CD14-positive monocyte (primary cell): Measurements from ENCODE around the gene NELFA. TPM values are rescaled to one million over a fixed set of nuclear protein-coding genes. Genes with fewer than 3 reads are reported as not detected.
A peak's percentile ranks its signal among the peaks of the same experiment; 100 is the strongest.

ENCODE experiments used
- DNase-seq, 3 donors: peaks; one replicate each; pipeline ENCODE4 v3.0.0-alpha.2; 2011 to 2022
- H2AFZ ChIP-seq: 2 replicates; pipeline ENCODE4 v1.6.0; 2012; ENCODE audit warnings: mild to moderate bottlenecking, low read depth, low read length, inconsistent platforms; ENCODE audit not compliant: insufficient read depth, poor library complexity, severe bottlenecking
- H3K27ac ChIP-seq, 2 donors: 1 replicate in 1 of 2; 2 replicates in 1 of 2; pipeline ENCODE4 v1.5.1; 2012 to 2013; ENCODE audit warnings: low read length in 2 of 2, control low read depth in 1 of 2, inconsistent platforms in 1 of 2, low read depth in 1 of 2, mild to moderate bottlenecking in 1 of 2
- H3K27me3 ChIP-seq, 2 donors: one replicate each; pipeline versions ENCODE4 v1.6.0 to v1.6.1; 2011 to 2013; ENCODE audit warnings: low read length in 2 of 2; ENCODE audit not compliant: control insufficient read depth in 2 of 2, insufficient read depth in 2 of 2
- H3K36me3 ChIP-seq, 2 donors: replicated peaks in 1 of 2; 1 replicate in 1 of 2; 2 replicates in 1 of 2; pipeline versions ENCODE4 v1.5.1 to v1.6.1; 2012 to 2013; ENCODE audit warnings: low read length in 2 of 2, control low read depth in 1 of 2, inconsistent platforms in 1 of 2, mild to moderate bottlenecking in 1 of 2; ENCODE audit not compliant: insufficient read depth in 2 of 2, control insufficient read depth in 1 of 2
- H3K4me1 ChIP-seq, 2 donors: 1 replicate in 1 of 2; 2 replicates in 1 of 2; pipeline versions ENCODE4 v1.5.1 to v1.6.1; 2012 to 2013; ENCODE audit warnings: low read length in 2 of 2, control low read depth in 1 of 2, inconsistent platforms in 1 of 2, mild to moderate bottlenecking in 1 of 2, moderate library complexity in 1 of 2; ENCODE audit not compliant: insufficient read depth in 2 of 2, control insufficient read depth in 1 of 2
- H3K4me2 ChIP-seq: replicated peaks from 2 replicates; pipeline ENCODE3; 2012; ENCODE audit warnings: low read length, moderate library complexity, mild to moderate bottlenecking; ENCODE audit not compliant: poor library complexity, severe bottlenecking; ENCODE audit errors: extremely low read depth
- H3K4me3 ChIP-seq, 3 experiments: fragments of 200-600 bp in 1 of 3; sonication (generic) in 1 of 3; replicated peaks in 1 of 3; 1 replicate in 2 of 3; 2 replicates in 1 of 3; pipeline ENCODE4 v1.5.1; 2011 to 2013; ENCODE audit warnings: low read length in 3 of 3, mild to moderate bottlenecking in 3 of 3, control low read depth in 2 of 3, low read depth in 2 of 3, inconsistent platforms in 1 of 3, moderate library complexity in 1 of 3
- H3K79me2 ChIP-seq: 2 replicates; pipeline ENCODE4 v1.6.0; 2012; ENCODE audit warnings: mild to moderate bottlenecking, control low read depth, inconsistent platforms, low read length, moderate library complexity; ENCODE audit not compliant: insufficient read depth
- H3K9ac ChIP-seq: 2 replicates; pipeline ENCODE4 v1.6.0; 2017; ENCODE audit warnings: low read length, mild to moderate bottlenecking; ENCODE audit not compliant: insufficient read depth, poor library complexity, severe bottlenecking
- H3K9me3 ChIP-seq, 2 donors: replicated peaks in 1 of 2; 1 replicate in 1 of 2; 2 replicates in 1 of 2; pipeline versions ENCODE4 v1.5.1 to v1.6.1; 2012 to 2013; ENCODE audit warnings: low read length in 2 of 2, control low read depth in 1 of 2; ENCODE audit not compliant: control insufficient read depth in 1 of 2, insufficient read depth in 1 of 2
- H4K20me1 ChIP-seq: 2 replicates; pipeline ENCODE4 v1.6.0; 2012; ENCODE audit warnings: mild to moderate bottlenecking, low read length, control low read depth, moderate library complexity; ENCODE audit not compliant: insufficient read depth
- H3K27ac Mint-ChIP-seq, 7 donors: one replicate each; pipeline ENCODE4 v1.8.0; 2020; ENCODE audit warnings: mild to moderate bottlenecking in 7 of 7, mixed read lengths in 7 of 7, moderate library complexity in 6 of 7, inconsistent platforms in 2 of 7
- H3K27me3 Mint-ChIP-seq, 3 donors: one replicate each; pipeline ENCODE4 v1.8.0; 2021 to 2022; ENCODE audit warnings: low read depth in 3 of 3, mild to moderate bottlenecking in 3 of 3, mixed read lengths in 3 of 3, moderate library complexity in 3 of 3, inconsistent platforms in 1 of 3
- H3K36me3 Mint-ChIP-seq, 2 donors: one replicate each; pipeline ENCODE4 v1.8.0; 2020; ENCODE audit warnings: mixed read lengths in 2 of 2, inconsistent platforms in 1 of 2, mild to moderate bottlenecking in 1 of 2
- H3K4me1 Mint-ChIP-seq: one replicate; pipeline ENCODE4 v1.8.0; 2020; ENCODE audit warnings: mild to moderate bottlenecking, mixed read lengths
- H3K4me3 Mint-ChIP-seq, 2 donors: one replicate each; pipeline ENCODE4 v1.8.0; 2020; ENCODE audit warnings: mild to moderate bottlenecking in 2 of 2, mixed read lengths in 2 of 2, moderate library complexity in 1 of 2
- H3K9me3 Mint-ChIP-seq, 7 donors: one replicate each; pipeline ENCODE4 v1.8.0; 2020 to 2022; ENCODE audit warnings: mixed read lengths in 7 of 7, mild to moderate bottlenecking in 6 of 7, moderate library complexity in 6 of 7, inconsistent platforms in 2 of 7
- CTCF ChIP-seq: fragments of 200-600 bp; IDR thresholded peaks from one replicate; pipeline ENCODE4 v1.8.0; 2022; ENCODE audit warnings: antibody characterized with exemption, mild to moderate bottlenecking
- WGBS: methylation state at CpG from one replicate; pipeline ENCODE4 v1.1.5; 2013; ENCODE audit warnings: missing lambda C conversion rate; ENCODE audit not compliant: insufficient coverage; 5-methylcytosine and 5-hydroxymethylcytosine counted together
- intact Hi-C, 2 donors: fragments of 100-400 bp; cut with micrococcal nuclease; formaldehyde crosslinking; loops; one replicate each; pipeline versions ENCODE4 v1.15.0 to v1.15.1; 2023
- polyA plus RNA-seq, 3 donors: library from polyadenylated mRNA; depleted of rRNA in 1 of 3; unstranded in 2 of 3; stranded (reverse) in 1 of 3; fragments of 300-500 nt in 2 of 3; fragments of >200 nt in 1 of 3; fragmentation: Illumina TruSeq in 2 of 3; gene quantifications; 1 replicate in 2 of 3; 2 replicates in 1 of 3; pipeline ENCODE4 v1.2.3, GENCODE V29; 2012 to 2021

Gene NELFA
- polyA plus RNA-seq, 3 donors, result 10.0 to 22.1 (median 10.5) TPM

- TF ChIP-seq CTCF, result no peak
- no peak overlapping the region for H3K9ac ChIP-seq
- H3K4me2 ChIP-seq, result no peak overlapping the region
- Mint-ChIP-seq H3K4me3 (peak overlapping the region in 1 of 2 donors; percentile 33), H3K9me3 (peaks cover 0 to 7% (median 2%) of the 10 kb centered on the region in 7 donors), H3K27me3 (peaks cover 64 to 84% (median 66%) of the 10 kb centered on the region in 3 donors), H3K36me3 (no peaks in the 10 kb centered on the region), H3K4me1 (peaks cover 2% of the 10 kb centered on the region), H3K27ac (peak overlapping the region in 1 of 7 donors; percentile 13)
- H3K27ac ChIP-seq, result no peak overlapping the region
- H4K20me1 ChIP-seq, result no peaks in the 10 kb centered on the region
- intact Hi-C loops, result no loop called here
- H3K36me3 ChIP-seq, result no peaks in the 10 kb centered on the region
- no peaks in the 10 kb centered on the region for H3K79me2 ChIP-seq
- H3K9me3 ChIP-seq, result peaks cover 0 to 5% of the 10 kb centered on the region in 2 donors
- peaks cover 21 to 73% of the 10 kb centered on the region in 2 donors for H3K27me3 ChIP-seq
- H2AFZ ChIP-seq, result no peak overlapping the region
- no peak overlapping the region for H3K4me3 ChIP-seq
- peaks cover 3 to 6% of the 10 kb centered on the region in 2 donors for H3K4me1 ChIP-seq
- WGBS, result no CpG with 5 or more reads among the region's 6 CpGs
- DNase-seq, result no peak
Observed at GRCh38 chr4:2054217-2054616, 45.4 kb upstream of the NELFA start.

- Mint-ChIP-seq H3K4me1 (no peaks in the 10 kb centered on the region), H3K4me3 (peak overlapping the region in 1 of 2 donors; percentile 44), H3K27me3 (peaks cover 58 to 82% (median 64%) of the 10 kb centered on the region in 3 donors), H3K9me3 (peaks cover 0 to 2% (median 0%) of the 10 kb centered on the region in 7 donors), H3K36me3 (no peaks in the 10 kb centered on the region), H3K27ac (no peak overlapping the region)
- Histone ChIP-seq H2AFZ (no peak overlapping the region), H3K9ac (no peak overlapping the region), H3K27ac (no peak overlapping the region), H3K4me1 (no peaks in the 10 kb centered on the region), H3K4me3 (no peak overlapping the region), H3K36me3 (no peaks in the 10 kb centered on the region), H3K79me2 (no peaks in the 10 kb centered on the region), H3K4me2 (no peak overlapping the region), H3K9me3 (no peaks in the 10 kb centered on the region), H3K27me3 (peaks cover 3 to 73% of the 10 kb centered on the region in 2 donors), H4K20me1 (no peaks in the 10 kb centered on the region)
- 92% methylated on average over 10 of the region's 10 CpGs for WGBS
- no peak for DNase-seq
- intact Hi-C loops, result no loop called here
- no peak for TF ChIP-seq CTCF
Observed at GRCh38 chr4:2051086-2051485, 42.3 kb upstream of the NELFA start.
